ENCODE data around the gene CACNG4.

CACNG4 gene

DNA sequence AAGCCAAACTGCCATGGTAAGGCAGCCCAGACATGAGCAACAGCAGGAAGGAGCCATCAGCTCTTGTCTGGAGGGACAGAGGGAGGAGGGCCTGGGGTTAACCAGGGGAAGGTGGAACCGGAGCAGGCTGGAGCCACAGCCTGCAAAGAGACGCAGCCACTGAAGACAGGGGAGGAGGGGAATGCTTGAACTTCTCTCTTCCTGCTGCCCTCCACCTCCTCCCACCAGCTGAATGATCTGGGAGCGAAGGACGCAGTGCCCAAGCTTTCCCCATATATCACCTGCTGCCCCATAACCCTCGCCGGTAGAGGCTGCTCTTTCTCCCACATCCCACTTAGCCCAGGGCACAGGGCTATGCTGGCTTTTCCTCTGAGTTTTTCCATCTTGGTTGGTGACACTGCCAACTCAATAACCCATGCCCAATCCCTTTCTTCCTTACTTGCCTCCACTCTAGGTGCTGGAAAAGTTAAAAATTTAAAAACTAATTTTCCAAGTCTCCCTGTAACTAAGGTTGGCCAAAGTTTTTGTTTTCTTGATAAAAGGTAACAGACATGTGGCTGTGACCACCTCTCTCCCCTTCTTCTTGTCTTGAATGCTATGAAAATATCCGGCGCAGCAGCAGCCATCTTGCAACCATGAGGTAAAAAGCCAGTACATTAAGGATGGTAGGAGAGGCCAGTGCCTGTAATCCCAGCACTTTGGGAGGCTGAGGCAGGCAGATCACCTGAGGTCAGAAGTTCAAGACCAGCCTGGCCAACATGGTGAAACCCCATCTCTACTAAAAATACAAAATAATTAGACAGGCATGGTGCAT is 21.8 kb upstream of the CACNG4 start:
- H4K20me1 ChIP-seq = no peaks in the 10 kb centered on the region
- peaks cover 21% of the 10 kb centered on the region for H3K9me3 ChIP-seq
- peak overlapping the region; percentile 52 for H3K4me2 ChIP-seq
- H3K4me3 ChIP-seq = no peak overlapping the region
- H3K9ac ChIP-seq = peak overlapping the region; percentile 20; the same call in 1 of the 2 replicates
- H3K27ac ChIP-seq = peak overlapping the region; percentile 68
- H3K4me1 ChIP-seq = peaks cover 60% of the 10 kb centered on the region
- H3K27me3 ChIP-seq = no peaks in the 10 kb centered on the region
- H3K36me3 ChIP-seq = no peaks in the 10 kb centered on the region
- no peak for TF ChIP-seq Cebpa-rat (IDR thresholded peaks at IDR 0.05)

DNA sequence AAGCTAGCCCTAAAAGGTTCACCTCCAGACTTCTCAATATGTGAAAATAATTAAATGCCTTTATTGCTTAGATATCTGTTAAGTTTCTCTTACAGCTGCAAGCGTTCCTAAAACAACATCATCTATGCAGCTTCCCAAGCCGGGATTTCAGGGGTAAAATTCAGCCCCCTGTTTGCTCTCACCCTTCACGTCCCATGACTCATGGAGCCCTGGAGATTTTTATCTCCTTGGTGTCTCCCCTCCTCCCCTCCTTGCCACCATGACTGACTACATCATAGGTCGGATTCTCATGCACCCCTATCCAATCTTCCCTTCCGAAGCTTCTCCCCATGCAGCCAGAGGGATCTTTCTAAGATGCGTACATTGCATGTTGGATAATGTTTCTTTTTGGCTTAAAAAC is 21.0 kb upstream of the CACNG4 start:
- no peak overlapping the region for H3K4me3 ChIP-seq
- H3K27me3 ChIP-seq = no peaks in the 10 kb centered on the region
- no peaks in the 10 kb centered on the region for H3K36me3 ChIP-seq
- H3K9me3 ChIP-seq = peaks cover 13% of the 10 kb centered on the region
- H4K20me1 ChIP-seq = no peaks in the 10 kb centered on the region
- H3K4me2 ChIP-seq = peak overlapping the region; percentile 83
- peaks cover 69% of the 10 kb centered on the region for H3K4me1 ChIP-seq
- peak overlapping the region; percentile 74; the same call in 1 of the 2 replicates for H3K9ac ChIP-seq
- H3K27ac ChIP-seq = peak overlapping the region; percentile 92; the same call in 1 of the 2 replicates
- no peak for TF ChIP-seq Cebpa-rat (IDR thresholded peaks at IDR 0.05)

DNA sequence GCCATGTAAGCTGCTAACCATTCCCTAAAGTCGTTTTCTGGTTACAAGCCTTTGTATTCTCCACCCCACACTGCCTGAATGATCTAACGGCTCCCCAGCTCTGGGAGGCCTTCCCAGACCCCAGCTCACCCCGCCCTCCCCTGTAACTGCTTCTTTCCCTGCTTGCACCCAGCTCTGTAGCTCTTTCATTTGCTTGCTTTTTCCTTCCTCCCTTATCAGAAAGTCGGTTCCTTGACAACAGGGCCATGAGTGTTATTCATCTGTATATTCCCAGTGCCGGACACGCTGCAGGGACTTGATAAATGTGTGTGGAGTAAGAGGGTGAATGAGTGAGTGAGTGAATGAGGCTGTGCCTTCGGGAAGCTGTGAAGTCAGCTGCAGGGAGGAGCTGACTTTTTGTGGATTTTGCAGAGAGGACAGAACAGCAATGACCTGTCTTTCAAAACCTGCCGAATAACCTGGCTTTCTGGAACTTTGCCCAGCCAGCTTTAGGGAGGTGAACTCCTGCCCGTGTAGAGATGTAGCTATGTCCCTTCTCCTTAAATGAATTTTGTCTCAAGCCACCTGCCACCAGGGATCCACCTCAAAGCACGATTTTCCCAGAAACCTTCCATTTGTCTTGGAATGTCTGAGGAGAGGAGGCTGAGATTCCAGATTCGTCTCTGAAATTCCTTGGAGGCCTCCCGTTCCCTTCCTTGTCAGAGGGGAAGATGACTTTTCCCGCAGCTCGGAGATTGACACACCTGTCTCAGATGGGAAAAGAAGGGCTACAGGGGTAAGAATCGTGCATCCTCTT is 20.0 kb upstream of the CACNG4 start:
- Histone ChIP-seq H3K4me2 (peak overlapping the region; percentile 83), H3K27ac (peak overlapping the region; percentile 92), H3K4me1 (peaks cover 79% of the 10 kb centered on the region), H3K9ac (peak overlapping the region; percentile 74), H3K36me3 (no peaks in the 10 kb centered on the region), H4K20me1 (no peaks in the 10 kb centered on the region), H3K4me3 (0 out of 2 replicates have a peak overlapping the region, but pooled peaks have one; percentile 50), H3K9me3 (peaks cover 3% of the 10 kb centered on the region; the same call in 1 of the 2 replicates), H3K27me3 (no peaks in the 10 kb centered on the region)
- TF ChIP-seq Cebpa-rat (IDR thresholded peaks at IDR 0.05) = no peak

DNA sequence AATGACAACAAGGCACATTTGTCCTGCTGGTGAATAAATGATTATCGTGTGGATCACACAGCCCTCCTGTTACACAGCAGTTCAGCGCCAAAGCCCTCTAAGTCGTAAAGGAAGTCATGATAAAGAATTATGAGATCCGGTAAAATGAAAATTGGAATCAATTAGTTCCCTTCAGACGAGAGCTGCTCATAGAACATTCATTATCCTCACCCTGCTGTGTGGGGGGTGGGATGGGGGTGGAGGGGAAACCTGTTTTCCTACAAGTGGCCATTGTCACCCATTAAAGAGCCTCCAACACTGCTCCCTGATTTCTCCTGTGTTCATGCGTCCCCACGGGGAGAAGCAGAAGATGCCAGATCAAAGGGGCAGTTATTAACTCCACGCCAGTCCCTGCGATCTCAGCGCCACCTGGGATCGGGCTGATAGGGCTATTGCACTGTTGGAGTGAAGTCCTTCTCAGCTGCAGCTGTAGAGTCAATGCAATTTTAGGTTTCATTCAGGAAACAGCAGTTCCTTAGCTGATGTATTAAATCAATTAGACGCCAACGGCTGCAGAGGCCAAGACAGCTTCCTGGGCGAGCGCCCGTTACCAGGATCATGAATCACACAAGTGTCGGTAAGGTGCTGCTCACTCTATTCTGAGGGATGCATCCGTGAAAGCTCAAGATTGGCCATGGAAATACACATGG is 19.2 kb upstream of the CACNG4 start:
- Histone ChIP-seq H3K4me3 (peak overlapping the region; percentile 50), H3K9me3 (no peaks in the 10 kb centered on the region), H3K27me3 (no peaks in the 10 kb centered on the region), H3K36me3 (no peaks in the 10 kb centered on the region), H4K20me1 (no peaks in the 10 kb centered on the region), H3K27ac (peak overlapping the region; percentile 92), H3K9ac (peak overlapping the region; percentile 74), H3K4me2 (peak overlapping the region; percentile 83), H3K4me1 (peaks cover 87% of the 10 kb centered on the region)
- no peak for TF ChIP-seq Cebpa-rat (IDR thresholded peaks at IDR 0.05)

DNA sequence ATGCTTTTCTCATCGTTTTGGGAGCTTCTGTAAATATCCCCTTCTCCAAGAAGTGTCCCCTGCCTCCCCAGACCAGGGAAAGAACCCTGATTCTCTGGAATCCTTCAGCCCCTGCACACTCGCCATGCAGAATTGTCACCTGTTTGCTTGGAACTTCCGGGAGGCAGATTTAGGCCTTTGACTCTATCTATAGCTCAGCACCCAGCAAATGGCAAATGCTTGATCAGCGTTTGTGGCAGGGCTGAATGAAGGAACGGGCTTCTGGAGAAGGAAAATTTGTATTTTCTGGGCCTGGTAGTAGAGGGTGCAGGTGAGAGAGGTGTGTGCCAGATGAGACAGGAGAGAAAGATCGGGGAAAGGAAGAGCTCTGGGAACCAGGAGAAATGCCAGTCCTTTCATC is 18.3 kb upstream of the CACNG4 start:
- no peaks in the 10 kb centered on the region for H4K20me1 ChIP-seq
- no peaks in the 10 kb centered on the region for H3K9me3 ChIP-seq
- peak overlapping the region; percentile 74 for H3K9ac ChIP-seq
- peak overlapping the region; percentile 83 for H3K4me2 ChIP-seq
- no peaks in the 10 kb centered on the region for H3K36me3 ChIP-seq
- H3K4me1 ChIP-seq = peaks cover 96% of the 10 kb centered on the region
- peak overlapping the region; percentile 50 for H3K4me3 ChIP-seq
- peak overlapping the region; percentile 92 for H3K27ac ChIP-seq
- TF ChIP-seq Cebpa-rat (IDR thresholded peaks at IDR 0.05) = no peak
- no peaks in the 10 kb centered on the region for H3K27me3 ChIP-seq

DNA sequence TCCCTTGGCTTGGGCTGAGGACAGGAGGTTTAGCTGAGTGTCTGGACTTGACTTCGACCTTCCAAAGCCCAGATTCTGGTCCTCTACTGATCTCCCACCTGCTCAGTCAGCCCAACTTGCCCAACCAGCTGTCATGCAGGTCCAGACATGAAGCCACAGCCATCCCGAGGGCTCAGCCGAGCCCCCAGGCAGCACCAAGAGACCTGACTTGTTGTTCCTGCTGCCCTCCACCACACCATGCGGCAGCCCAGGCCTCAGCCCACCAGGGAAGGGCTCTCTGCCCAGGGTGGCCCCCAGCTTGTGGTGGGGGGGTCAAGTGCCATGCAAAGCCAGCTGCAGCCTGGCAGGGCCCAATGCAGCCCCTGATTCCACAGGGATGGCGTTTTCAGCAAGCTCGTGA is 17.2 kb upstream of the CACNG4 start:
- H3K36me3 ChIP-seq = no peaks in the 10 kb centered on the region
- H3K9me3 ChIP-seq = no peaks in the 10 kb centered on the region
- H3K27me3 ChIP-seq = no peaks in the 10 kb centered on the region
- peak overlapping the region; percentile 83 for H3K4me2 ChIP-seq
- H3K4me1 ChIP-seq = peaks cover 94% of the 10 kb centered on the region
- TF ChIP-seq Cebpa-rat (IDR thresholded peaks at IDR 0.05) = no peak
- H3K4me3 ChIP-seq = peak overlapping the region; percentile 28; the same call in 1 of the 2 replicates
- no peaks in the 10 kb centered on the region for H4K20me1 ChIP-seq
- H3K9ac ChIP-seq = peak overlapping the region; percentile 67
- peak overlapping the region; percentile 92 for H3K27ac ChIP-seq

DNA sequence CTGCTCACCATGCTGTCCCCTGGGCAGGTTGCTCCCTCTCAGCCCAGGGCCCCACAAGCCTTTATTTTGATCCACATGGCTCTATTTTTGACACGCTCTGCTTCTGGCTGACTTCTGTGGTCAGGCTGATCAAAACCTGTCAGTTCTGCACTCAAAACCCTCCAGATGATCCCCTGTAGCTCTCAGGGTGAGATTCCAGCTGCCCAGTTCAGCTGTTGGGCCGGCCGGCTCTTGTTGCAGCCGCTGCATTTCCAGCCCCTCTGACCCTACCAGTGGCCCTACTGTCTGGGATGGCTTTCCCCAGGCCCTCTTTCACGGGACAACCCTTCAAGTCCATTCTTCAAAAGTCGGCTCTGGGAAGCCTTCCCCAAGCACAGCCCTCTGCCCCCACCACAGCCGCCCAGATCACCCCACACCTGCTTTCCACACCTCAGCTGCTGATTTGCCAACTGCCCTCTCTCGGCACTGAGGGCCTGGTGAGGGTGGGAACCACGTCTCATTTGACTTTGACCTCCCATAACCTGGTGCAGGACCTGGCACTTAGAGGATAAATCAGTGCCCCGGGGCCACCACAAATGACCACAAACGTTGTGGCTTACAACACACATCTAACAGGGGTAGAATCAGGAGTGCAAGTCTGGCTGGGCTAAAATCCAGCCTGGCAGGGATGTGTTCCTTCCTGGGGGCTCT is 16.3 kb upstream of the CACNG4 start:
- Histone ChIP-seq H4K20me1 (no peaks in the 10 kb centered on the region), H3K4me2 (peak overlapping the region; percentile 83), H3K9ac (peak overlapping the region; percentile 67), H3K27me3 (no peaks in the 10 kb centered on the region), H3K36me3 (no peaks in the 10 kb centered on the region), H3K4me3 (peak overlapping the region; percentile 28), H3K9me3 (no peaks in the 10 kb centered on the region), H3K27ac (peak overlapping the region; percentile 92), H3K4me1 (peaks cover 95% of the 10 kb centered on the region)
- no peak for TF ChIP-seq Cebpa-rat (IDR thresholded peaks at IDR 0.05)

DNA sequence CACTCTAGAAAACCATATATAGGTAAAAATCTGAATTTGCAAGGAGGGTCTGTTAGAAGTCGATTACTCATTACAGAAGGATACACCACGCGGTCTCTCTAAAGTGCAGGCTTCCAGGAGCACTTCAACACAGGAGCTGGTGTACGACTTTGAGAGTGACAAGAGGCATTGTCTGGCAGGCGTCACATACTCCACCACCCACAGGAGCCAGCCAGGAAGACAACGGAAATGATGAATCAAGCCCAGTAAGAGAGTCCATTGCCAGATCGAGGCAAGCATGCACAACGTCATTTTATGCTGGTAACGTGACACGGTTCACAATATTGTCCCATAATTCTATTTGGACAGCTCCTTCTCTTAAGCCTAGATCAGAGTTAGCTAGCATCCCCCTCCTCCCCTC is 15.0 kb upstream of the CACNG4 start:
- H3K36me3 ChIP-seq = no peaks in the 10 kb centered on the region
- peak overlapping the region; percentile 92; the same call in 1 of the 2 replicates for H3K27ac ChIP-seq
- no peak overlapping the region for H3K4me3 ChIP-seq
- H3K9ac ChIP-seq = no peak overlapping the region
- H4K20me1 ChIP-seq = no peaks in the 10 kb centered on the region
- H3K4me2 ChIP-seq = peak overlapping the region; percentile 83
- H3K4me1 ChIP-seq = peaks cover 92% of the 10 kb centered on the region
- no peaks in the 10 kb centered on the region for H3K27me3 ChIP-seq
- TF ChIP-seq Cebpa-rat (IDR thresholded peaks at IDR 0.05) = no peak
- H3K9me3 ChIP-seq = no peaks in the 10 kb centered on the region

DNA sequence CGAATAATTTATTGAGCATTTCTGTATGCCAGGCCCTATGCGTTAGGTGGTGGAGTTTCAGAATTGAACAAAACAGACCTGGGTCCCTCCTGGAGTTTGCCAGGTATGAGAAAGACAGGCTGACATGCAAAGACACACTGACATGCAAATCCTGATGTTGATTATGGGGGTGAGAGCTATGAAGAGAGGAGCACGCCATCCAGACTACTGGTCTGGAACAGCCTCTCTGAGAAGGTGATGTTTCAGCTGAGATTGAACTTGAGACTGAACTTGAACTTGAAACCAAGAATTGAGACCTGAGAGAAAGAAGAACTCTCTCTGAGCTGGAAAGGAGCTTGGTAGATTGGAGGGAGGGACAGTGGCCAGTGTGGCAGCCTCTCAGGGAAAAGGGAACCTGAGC is 14.2 kb upstream of the CACNG4 start:
- Histone ChIP-seq H3K9ac (no peak overlapping the region), H4K20me1 (no peaks in the 10 kb centered on the region), H3K36me3 (no peaks in the 10 kb centered on the region), H3K27me3 (no peaks in the 10 kb centered on the region), H3K4me1 (peaks cover 84% of the 10 kb centered on the region), H3K4me3 (no peak overlapping the region), H3K4me2 (no peak overlapping the region), H3K27ac (no peak overlapping the region), H3K9me3 (no peaks in the 10 kb centered on the region)
- TF ChIP-seq Cebpa-rat (IDR thresholded peaks at IDR 0.05) = no peak
